Measurements from ENCODE around the gene KRT8.
"Not testable (repeated sequence)": the region's sequence is repeated elsewhere in the genome, so short reads cannot be mapped to it uniquely, and the experiment has no call there.

KRT8 gene

GRCh38 chr12:52904509-52905300 is at the start of gene KRT8:
Gene KRT8, minus strand, starts transcription at chr12:52905076. Its CDS starts 95 bp downstream, at chr12:52904981.
- not testable (repeated sequence) for DNase-seq

DNA sequence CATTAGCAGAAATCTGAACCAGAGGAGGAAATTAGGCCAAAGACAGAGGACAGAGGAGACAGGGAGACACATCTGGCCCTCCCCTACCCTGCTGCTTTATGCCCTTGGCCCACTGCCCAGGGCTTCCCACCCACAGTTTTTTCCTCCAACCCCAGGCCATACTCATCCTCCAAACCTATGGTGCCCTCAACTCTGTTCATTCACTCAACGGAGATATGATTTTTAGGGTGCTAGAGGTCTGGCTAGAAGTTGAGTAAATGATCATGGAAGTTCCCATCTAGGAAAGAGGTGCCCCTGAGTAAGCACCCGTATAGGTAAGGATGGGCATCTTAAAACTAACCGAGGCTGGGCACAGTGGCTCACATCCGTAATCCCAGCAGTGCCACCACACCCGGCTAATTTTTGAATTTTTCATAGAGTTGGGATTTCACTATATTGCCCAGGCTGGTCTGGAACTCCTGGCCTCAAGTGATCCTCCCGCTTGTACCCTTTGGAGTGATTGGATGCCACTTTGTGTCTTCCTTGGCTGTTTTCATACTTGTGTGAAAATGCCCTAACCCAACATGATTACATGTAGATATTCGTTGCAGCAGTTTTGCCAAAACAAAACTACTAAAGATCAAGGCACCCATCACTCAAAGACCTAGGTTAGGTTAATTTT is 48.4 kb upstream of the KRT8 start:
- DNase-seq = no peak

GRCh38 chr12:52952076-52952801 is 47.4 kb upstream of the KRT8 start:
- DNase-seq = no peak

DNA sequence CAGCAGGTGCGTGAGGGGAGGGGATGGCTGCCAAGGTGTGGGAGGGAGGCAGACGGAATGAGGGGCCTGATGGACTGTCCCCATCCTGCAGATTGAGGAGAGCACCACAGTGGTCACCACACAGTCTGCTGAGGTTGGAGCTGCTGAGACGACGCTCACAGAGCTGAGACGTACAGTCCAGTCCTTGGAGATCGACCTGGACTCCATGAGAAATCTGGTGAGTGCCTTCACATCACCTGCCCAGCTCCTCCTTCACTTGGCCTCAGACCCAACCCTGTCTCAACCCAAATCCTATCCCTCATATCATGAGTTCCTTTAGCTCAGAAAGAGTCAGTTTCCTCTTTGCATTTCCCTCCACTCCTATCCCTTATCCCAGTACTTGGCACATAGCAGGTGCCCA is 46.8 kb upstream of the KRT8 start:
- no peak for DNase-seq

DNA sequence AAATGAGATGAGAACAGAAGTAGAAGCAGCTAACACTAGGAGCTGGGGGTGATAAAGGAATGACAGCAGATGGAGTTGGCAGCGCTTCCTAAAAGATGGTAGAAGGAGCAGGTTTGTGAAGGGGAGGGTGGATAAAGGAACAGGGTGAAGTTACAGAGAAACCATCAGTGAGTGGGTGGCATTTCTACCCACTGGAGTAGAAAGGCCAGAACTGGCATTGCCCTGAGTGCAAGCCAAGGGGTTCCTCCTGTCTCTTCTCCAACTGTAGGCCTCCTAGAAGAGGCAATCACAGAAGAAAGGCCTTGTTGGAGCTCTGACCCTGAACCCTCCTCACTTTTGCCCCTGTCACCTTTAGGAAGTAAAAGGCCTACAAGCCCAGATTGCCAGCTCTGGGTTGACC is 46.2 kb upstream of the KRT8 start:
- no peak for DNase-seq

DNA sequence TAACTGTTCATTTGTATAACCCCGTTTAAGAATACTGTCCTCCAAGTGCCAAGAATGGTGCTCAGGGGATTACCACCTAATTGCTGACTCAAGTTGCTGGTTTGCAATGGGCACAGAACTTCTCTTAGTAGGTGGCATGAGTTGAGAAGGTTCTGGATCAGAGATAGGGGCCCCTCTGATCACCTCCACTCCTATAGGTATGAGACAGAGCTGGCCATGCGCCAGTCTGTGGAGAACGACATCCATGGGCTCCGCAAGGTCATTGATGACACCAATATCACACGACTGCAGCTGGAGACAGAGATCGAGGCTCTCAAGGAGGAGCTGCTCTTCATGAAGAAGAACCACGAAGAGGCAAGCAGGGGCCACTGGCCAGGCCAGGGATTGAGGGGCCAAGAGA is 45.7 kb upstream of the KRT8 start:
- DNase-seq = no peak

- no peak for DNase-seq
These were observed 44.8 kb upstream of the KRT8 start for GRCh38 chr12:52949413-52950331.

- DNase-seq = no peak
These were observed 43.0 kb upstream of the KRT8 start for GRCh38 chr12:52947738-52948423.

DNA sequence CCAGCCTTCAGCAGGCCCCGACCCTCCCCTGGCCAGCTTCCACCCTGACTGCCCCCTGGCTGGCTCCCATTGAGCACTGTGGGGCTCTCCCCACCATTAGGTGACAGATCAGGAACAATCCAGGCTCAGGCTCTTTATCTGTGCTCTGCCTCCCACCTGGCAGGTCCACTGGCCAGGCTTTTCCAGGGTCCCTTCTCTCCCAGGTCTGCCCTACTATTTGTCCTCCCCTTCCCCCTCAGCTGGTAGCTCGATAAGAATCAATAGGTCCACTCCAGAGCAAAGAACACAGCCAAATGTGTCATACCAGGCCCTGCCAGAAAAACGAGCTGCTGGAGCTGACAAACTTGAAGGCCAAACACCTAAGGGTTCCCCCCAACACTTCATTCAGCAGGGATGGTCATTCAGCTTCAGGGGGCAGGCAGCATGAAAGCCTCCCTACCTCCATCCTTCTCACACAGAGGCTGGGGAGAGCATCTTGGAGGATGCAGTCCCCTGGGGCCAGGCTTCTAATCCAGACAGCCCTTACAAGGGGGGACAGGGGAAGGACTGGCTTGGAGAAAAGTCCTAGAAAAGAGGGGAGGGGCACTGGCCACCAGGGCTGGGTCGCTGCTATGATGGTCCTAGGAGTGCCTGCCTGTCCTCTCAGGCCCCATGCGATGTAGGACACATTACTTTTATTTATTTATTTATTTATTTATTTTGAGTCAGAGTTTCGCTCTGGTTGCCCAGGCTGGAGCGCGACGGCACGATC is 42.1 kb upstream of the KRT8 start:
- DNase-seq = no peak

GRCh38 chr12:52946334-52946733 is 41.5 kb upstream of the KRT8 start:
- DNase-seq = no peak

GRCh38 chr12:52945389-52946232 is 40.7 kb upstream of the KRT8 start:
- no peak for DNase-seq

- no peak for DNase-seq
These were observed 40.0 kb upstream of the KRT8 start for GRCh38 chr12:52944683-52945388.

GRCh38 chr12:52942901-52943181 is 38.0 kb upstream of the KRT8 start:
- no peak for DNase-seq

DNA sequence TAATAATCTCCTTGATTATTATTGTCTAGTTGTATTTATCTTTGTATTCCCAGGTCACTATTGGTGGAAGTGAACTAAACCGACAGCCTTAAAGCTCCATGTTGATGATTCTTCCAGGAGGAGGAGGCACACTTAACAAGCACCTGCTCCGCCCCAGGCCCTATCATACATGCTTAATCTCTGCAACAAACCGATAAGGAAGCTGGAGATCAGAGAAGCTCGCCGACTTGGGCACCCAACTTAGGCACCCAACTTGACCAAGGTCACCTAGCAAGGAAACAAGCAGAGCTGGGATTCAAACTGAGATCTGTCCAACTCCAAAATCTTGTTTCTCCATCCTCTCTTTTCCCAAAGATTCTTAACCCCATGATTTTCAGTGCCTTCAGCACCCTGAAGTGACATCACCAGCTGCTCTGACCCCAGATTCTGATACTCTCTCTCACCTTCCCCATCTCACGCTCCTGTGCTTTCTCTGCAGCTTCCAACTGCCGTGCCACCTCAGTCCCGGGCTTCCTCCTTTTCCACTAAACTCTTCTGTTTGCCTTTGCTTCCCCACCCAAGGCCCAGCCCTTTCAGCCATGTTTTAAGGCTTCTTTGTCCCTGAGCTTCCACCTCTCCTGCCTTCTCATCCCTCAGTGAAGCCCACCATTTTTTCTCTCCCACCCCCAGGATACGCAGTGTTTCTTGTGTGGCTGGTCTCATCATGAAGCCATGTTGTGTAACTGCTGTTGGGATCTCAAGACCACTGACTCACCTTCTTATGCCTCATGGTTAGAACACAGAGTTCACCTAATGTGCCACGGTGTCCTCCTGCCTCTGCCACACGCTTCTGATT is 37.4 kb upstream of the KRT8 start:
- DNase-seq = no peak

- no peak for DNase-seq
These were observed 24.7 kb upstream of the KRT8 start for GRCh38 chr12:52929538-52929937.

- no peak for DNase-seq
These were observed 23.1 kb upstream of the KRT8 start for GRCh38 chr12:52927964-52928363.

DNA sequence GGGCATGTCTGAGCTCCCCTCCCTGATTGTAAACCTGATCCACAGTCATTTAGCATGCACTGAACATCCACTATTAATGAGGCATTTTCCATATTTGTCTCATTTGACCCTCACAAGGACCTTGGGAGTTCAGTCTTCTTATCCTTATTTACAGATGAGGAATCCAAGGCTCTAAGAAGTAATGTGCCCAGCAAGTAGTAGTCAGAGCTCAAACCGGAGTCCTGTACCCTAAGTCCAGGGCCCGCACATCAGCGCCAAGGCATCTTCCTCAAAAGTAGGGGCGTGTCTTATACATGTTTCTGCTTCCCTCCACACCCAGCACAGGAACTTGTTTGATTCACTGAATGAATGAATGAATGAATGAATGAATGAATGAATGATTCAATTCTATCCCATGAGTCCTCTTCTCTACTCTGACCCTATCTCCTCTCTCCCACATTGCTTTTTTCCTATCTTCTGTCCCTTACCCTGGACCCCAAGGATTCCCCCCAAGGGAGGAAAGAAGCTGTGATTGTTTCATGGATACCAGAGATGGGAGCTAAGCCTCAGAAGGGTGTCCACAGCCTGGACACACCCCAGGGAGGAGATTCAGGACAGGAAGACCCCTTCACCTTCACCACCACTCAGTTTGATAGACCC is 21.8 kb upstream of the KRT8 start:
- no peak for DNase-seq

Measured in stimulated activated CD4-positive, alpha-beta T cell treated with anti-CD3 and anti-CD28 coated beads, Interleukin-2, amount 100 ng/mL, for 48 hours (primary cell).